Thyroid gland (tissue), 4 donors: ENCODE results near the gene ANXA9.

Source experiments
- POLR2A ChIP-seq, 2 donors: fragments of 450-650 bp; IDR thresholded peaks; one replicate each; pipeline ENCODE4 v1.6.1; 2017; ENCODE audit warnings: antibody characterized with exemption in 2 of 2, mild to moderate bottlenecking in 2 of 2, moderate library complexity in 1 of 2
- TF ChIP-seq, protein P1 (sequence below), 6 experiments: fragments of 200-600 bp in 3 of 6; fragments of 450-650 bp in 3 of 6; sonication (generic) in 3 of 6; IDR thresholded peaks; one replicate each; pipeline ENCODE4 v1.5.1; 2016 to 2019; ENCODE audit warnings: antibody characterized with exemption in 6 of 6, mild to moderate bottlenecking in 2 of 6, inconsistent platforms in 1 of 6, moderate library complexity in 1 of 6

DNA sequence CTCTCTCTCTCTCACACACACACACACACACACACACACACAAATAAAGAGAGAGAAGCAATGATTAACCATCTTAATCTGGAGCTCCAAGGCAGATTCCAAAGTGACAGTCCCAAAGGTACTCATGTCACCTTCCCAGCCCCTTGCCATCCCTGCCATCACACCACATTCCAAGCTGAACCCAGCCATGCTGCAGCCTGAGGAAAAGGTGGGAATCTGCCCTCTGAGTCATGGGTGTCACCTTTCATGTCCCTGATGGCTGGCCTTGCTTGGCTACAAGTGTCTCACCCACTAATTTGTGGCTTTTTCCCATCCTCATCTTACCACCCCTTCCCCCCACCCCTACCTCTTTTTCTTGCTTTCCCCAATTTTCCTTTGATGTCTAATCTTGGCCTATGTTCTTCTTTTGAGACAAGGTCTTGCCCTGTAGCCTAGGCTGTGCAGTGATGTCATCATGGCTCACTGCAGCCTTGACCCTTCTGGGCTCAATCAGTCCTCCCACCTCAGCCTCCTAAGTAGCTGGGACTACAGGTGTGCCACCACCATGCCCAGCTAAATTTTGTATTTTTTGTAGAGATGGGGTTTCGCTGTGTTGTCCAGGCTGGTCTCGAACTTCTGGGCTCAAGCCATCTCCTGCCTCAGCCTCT lies 3.2 kb downstream of the ANXA9 start:
- TF ChIP-seq POLR2A (IDR thresholded peaks at IDR 0.05) = no peak
- TF ChIP-seq, protein P1, sequence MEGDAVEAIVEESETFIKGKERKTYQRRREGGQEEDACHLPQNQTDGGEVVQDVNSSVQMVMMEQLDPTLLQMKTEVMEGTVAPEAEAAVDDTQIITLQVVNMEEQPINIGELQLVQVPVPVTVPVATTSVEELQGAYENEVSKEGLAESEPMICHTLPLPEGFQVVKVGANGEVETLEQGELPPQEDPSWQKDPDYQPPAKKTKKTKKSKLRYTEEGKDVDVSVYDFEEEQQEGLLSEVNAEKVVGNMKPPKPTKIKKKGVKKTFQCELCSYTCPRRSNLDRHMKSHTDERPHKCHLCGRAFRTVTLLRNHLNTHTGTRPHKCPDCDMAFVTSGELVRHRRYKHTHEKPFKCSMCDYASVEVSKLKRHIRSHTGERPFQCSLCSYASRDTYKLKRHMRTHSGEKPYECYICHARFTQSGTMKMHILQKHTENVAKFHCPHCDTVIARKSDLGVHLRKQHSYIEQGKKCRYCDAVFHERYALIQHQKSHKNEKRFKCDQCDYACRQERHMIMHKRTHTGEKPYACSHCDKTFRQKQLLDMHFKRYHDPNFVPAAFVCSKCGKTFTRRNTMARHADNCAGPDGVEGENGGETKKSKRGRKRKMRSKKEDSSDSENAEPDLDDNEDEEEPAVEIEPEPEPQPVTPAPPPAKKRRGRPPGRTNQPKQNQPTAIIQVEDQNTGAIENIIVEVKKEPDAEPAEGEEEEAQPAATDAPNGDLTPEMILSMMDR (IDR thresholded peaks at IDR 0.05) = no peak
